ENCODE data around the gene PKDCC.
A peak's percentile ranks its signal among the peaks of the same experiment; 100 is the strongest.
"Not testable (repeated sequence)": the region's sequence is repeated elsewhere in the genome, so short reads cannot be mapped to it uniquely, and the experiment has no call there.

PKDCC gene

DNA sequence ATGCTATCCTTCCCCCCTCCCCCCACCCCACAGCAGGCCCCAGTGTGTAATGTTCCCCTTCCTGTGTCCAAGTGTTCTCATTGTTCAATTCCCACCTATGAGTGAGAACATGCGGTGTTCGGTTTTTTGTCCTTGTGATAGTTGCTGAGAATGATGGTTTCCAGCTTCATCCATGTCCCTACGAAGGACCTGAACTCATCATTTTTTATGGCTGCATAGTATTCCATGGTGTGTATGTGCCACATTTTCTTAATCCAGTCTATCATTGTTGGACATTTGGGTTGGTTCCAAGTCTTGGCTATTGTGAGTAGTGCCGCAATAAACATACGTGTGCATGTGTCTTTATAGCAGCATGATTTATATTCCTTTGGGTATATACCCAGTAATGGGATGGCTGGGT is 17.9 kb downstream of the PKDCC start:
- DNase-seq, result not testable (repeated sequence)

DNA sequence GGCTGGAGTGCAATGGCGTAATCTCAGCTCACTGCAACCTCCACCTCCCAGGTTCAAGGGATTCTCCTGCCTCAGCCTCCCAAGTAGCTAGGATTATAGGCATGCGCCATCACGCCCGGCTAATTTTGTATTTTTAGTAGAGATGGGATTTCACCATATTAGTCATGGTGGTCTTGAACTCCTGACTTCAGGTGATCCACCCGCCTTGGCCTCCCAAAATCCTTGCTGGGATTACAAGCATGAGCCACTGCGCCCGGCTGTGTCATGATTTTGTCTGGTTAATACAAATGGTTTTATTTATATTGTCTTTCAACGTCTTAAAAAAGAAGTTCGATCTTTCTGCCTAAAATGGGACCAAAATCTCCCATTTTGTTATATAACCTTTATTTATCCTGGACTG is 19.2 kb downstream of the PKDCC start:
- DNase-seq, result not testable (repeated sequence)

DNA sequence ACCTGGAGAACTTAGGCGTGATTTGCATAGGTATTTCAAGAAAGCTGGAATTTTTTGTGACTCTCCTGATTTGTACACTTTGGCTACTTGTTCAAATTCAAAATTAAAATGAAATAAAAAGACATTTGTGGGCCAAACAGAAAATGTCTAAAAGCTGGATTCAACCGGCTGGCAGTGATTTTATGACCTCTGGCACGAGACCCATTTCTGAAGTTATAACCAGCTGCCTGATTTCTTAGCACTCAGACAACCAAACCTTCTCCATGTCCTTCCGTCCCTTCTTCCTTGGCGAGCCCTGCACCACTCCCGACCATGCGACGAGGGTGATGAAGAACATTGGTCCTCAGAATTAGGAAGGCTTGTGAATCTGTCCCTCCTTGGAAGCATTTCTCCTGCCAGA is 19.7 kb downstream of the PKDCC start:
- DNase-seq, result no peak

DNA sequence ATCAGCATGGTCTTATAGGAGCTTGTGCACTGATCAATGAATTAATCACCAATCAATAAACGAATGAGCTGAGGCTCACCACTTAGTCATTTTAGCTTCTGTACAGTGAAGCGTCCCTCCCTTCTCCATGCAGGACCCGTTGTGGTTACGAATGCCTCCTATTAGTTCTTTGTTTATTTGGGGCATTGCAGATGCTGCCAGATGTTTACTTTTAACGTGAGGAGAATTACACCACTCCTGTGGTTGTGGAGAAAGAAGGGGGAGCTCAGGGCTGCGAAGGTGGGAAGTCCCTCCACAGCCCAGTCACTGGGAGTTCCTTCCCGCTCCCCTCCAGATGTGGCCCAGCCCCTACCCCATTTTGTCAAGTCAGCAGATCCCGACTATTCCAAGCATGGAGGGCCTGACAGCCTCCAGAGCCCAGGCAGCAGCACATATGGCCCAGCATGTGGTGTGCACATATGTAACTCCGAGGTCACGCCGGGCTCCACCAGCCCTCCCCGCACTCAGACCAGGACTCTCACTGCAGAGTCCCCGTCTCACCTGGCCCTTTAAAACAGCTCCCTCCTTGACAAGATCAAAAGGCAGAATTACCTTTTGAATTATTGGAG is 20.9 kb downstream of the PKDCC start:
- no peak for DNase-seq

DNA sequence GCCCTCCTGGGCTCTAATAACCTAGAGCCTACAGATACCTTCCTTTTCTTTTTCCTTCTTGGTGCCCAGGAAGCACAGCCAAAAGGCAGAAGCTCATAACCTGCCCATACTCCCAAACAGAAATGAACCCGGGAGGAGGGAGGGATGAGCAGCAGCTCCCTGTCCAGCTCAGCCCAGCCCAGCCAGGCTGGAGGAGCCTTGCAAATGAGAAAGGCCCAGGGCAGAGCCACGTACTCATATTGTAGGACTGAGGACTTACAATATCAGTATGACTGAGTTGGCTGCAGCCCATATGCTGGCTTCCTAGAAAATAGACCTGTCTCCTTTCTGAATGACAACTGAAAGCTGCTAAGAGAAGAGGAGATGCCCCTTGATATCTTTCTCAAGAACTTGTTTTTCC is 21.7 kb downstream of the PKDCC start:
- DNase-seq, result no peak

DNA sequence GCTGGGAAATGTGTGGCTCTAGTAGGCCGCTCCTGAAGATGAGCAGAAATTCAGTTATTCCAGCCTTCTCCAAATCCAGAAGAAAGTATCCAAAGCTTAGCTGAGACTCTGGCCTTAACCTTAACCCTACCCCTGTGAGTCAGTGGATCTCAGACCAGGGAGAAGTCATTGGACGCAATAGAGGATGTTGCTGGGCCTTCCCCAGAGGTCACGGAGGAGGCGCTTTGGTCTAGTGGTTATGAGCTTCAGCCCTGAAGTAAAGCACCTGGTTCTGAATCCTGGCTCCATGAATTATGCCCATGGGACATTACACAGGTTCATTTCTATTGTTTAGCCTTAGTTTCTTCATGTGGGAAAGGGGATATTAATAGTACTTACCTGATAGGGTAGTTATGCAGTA is 24.0 kb downstream of the PKDCC start:
- DNase-seq, result no peak

DNA sequence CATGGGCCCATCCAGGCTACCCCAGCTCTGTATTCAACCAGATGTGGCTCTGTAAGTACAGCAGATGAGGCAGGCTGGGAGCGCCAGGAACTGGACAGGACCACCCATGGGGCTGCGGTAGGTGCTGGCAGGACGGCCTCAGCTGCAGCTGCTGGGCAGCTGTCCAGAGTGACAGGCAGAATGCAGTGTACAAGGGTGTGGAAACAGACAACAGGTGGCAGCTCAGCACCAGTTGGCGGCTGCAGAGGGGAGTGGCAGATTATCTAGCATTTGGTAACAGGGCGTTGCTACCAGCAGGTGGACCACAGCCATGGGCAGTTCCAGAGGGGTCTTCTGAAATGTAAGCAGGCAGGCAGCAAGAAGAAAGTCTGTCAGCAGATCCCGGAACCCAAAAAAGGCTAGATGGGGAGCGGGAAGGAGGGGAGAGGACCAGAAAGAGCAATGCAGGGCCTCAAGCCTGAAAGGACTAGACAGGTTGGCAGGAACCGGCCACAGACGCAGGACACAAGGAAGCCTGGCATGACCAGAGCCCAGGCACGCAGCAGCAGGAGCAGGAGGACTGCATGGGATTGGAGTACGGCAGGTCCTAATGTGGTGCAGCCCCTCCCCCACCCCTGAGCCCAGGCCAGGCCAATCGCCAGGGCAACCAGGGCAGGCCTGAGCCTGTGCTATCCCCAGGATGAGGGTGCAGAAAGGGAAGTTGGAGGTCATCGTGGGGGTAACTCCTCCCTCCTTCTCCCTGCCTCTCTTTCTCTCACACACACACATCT is 24.7 kb downstream of the PKDCC start:
- DNase-seq, result no peak

DNA sequence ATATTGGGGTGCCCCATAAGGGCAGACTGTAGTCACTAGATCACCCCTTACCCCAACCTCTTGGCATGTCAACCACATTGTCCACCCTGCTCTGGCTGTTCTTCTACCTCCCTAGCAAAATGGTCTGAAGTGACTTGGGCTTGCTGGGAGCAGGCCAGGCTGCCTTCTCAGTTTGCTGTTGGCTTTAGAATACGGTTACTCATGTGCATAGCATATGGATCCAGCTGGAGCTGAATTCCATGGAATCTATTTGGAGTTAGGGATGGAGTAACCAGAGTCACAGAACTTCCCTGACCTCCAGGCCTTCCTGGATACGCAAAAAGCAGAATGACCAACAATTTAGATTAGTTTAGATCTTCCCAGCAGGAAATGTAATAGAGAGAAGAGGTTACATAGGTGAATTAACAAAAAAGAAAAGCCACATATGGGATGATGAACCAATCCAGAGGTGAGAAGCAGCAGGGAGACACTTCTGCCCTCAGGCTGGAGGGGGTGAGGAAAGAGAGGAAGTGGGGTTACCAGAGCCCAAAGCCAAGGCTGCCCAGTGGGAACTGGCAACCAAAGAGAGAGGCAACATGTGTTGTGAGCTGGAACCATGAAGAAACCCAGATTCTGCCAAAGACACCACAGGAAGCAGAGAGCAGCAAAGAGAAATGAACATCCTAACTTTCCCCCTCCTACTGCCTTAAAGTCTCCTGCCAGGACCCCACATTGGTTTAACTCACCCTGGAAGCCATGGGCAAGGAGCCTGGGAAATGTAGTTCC is 26.1 kb downstream of the PKDCC start:
- DNase-seq, result no peak

DNA sequence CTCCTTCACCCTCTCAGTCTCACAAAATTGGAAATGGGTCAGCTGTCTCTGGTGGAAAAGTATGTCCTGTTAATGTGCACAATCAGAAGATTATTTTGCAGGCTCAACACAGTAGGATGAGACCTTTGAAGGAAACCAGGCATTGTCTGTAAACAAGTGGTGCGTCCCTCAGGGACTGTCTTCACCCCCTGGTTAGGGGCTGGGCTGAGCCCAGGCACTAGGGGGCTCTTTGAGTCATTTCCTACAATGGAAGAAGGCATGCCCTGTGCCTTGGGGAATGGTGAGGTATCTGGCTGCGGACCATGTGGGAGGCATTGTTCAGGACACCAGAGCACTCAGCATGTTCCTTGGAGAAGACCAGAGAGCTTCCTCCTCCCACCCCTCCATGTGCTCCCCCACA is 26.8 kb downstream of the PKDCC start:
- no peak for DNase-seq

DNA sequence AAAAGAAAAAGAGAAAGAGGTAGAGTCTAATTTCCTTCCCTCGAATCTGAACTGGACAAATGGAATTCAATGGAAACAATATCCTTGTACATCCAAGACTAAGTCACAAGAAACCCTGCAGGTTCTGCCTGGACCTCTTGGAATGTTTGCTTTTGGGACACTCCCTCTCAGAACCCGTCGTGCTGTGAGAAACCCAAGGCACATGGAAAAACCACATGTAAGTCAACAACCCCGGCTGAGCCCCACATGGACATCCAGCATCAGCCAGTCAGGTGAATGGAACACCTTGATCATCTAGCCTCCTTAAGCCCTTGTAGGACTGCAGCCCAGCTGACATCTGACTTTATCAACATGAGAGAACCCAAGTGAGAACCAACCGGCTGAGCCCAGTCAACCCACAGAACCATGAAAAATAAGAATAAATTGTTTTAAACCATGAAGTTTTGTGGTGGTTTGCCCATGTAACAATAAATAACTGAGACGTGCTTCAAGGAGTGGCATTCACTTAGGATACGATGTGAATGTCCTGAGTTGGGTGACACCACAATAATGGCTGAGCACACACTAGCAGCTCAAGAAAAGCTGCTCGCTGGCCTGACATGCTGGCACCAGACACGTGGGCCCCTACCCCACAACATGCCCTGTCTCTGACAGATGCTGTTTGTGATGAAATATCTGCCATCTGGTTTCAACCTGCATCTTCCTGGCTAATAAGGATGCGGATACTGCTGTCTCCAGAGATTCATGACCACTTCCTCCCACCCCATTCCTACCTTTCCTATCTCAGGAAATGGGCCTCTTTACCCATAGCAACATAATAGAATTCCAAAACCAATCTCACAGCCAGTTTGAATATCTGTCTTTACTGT is 28.8 kb downstream of the PKDCC start:
- DNase-seq, result no peak

DNA sequence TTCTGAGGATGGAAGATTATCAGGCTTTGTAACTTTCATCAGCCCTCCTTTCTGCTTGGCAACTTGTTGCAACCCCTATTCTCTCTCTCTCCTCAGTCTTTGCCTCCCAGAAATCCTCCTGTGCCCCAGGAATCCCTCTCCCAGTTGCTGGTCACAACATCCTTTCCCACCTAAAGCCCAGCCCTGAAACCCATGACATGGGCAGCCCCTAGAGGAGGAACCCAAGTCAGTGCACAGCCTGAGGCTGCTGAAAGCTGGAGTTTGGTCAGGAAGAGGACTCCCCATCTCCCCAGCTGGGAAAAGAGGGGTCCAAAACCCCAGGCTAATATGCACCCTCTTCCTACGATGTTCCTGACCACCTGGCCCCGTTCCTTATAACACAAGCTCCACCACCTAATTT is 29.5 kb downstream of the PKDCC start:
- no peak for DNase-seq

DNA sequence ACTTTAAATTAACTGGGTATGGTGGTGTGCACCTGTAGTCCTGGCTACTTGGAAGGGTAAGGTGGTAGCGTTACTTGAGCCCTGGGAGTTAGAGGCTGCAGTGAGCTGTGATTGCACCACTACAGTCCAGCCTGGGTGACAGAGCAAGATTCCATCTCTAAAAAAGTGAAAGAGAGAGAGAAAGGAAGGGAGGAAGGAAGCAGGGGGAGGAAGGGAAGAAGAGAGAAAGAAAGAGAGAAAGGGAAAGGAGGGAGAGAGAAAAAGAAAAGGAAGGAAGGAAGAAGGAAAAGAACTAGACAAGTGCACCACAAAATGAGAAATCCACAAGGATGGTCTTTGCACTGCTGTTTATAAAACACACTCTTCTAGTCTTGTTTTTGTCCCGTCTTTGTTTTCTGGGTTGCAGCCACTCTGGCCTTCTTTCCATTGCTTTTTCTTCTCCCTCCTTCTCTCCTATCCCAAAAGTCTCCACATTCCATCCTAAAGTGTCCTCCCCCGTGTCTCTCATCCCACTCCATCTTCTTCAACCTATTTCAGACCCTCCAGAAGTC is 32.0 kb downstream of the PKDCC start:
- no peak for DNase-seq

DNA sequence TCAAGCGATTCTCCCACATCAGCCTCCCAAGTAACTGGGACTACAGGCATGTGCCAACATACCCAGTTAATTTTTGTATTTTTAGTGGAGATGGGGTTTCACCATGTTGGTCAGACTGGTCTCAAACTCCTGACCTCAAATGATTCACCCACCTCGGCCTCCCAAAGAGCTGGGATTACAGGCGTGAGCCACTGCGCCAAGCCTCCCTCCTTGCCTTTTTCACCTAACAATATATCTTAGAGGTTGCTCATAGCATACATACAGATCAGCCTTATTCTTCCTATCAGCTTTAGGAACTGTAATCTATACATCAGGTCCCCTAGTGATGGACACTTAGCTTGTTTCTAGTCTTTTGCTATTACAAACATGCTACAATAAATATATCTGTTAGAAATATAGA is 33.3 kb downstream of the PKDCC start:
- DNase-seq, result not testable (repeated sequence)

DNA sequence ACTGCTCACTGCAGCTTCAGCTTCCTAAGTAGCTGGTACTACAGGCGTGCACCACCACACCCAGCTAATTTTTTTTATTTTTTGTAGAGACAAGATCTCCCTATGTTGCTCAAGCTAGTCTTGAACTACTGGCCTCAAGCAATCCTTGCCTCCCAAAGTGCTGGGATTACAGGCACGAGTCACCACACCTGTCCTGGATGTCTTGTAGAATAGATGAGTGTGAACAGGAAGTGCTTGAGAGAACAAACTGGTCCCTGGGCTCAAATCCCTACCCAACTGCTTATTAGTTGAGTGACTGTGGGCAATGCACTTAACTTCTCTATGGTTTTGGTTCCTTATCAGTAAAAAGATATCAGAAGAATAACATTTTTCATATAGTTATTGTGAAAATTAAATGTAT is 34.2 kb downstream of the PKDCC start:
- no peak for DNase-seq

DNA sequence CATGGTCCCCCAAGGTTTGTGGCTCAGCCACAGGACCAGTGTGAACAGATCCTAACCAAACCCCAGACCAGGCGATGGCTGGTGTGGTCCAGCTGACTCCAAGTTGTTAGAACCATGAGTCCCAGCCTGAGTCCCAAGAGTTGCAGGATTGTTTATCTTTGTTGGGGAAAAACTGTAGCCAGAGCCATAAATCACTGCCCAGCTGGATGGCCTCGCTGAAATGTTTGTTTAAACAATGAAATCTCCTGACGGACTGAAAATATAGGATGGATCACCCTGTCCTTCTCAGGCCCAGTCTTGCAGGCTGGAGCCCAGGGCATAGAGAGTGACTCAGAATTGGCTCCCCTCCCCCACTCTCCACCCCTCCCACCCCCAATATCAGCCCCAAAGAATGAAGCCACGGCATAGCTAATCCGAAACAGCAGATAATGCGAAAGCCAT is 36.4 kb downstream of the PKDCC start:
- DNase-seq, result peak; percentile 31

DNA sequence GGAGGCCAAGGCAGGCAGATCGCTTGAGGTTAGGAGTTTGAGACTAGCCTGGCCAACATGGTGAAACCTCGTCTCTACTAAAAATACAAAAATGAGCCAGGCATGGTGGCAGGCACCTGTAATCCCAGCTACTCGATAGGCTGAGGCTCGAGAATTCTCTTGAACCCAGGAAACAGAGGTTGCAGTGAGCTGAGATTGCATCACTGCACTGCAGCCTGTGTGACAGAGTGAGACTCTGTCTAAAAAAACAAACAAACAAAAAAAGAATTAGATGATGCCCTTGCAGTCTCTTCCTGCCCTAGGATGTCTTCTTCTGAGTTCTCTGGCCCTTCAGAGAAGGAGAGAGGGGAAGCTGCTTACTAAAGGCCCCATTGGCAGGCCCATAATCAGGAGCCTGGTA is 37.2 kb downstream of the PKDCC start:
- DNase-seq, result not testable (repeated sequence)

DNA sequence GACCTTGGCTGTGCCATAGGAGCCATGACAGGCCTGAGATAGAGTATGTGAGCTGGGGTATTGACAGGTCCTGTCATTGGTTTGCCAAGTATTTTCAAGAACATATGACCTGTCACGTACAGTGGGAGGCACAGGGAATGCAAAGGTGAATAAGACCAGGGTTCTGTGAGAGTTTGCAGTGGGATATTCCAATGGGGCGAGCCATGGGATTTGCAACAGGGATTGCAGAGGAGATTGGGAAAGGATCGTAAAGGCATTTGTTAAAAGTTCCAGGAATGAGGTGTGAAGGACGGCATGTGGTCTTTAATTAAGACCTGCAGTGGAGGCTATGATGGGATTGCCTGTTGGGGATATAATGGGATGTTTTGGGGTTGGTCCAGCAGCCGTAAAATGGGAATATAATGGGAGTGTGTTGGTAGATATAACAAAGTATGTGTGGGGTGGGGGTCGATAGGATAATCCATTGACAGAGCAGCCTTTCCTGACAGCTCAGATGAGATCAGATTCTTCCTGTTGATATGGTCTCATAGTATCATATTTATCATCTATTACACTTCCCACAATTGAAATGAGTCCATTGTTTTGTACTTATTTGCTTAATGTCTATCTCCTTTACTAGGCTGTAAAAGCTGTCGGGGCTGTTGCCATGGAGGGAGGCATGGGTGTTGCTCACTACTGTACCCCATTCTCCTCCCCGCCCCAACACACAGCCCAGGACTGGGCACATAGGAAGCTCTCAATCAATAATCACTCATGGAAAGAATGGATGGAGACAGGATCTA is 38.1 kb downstream of the PKDCC start:
- DNase-seq, result no peak

DNA sequence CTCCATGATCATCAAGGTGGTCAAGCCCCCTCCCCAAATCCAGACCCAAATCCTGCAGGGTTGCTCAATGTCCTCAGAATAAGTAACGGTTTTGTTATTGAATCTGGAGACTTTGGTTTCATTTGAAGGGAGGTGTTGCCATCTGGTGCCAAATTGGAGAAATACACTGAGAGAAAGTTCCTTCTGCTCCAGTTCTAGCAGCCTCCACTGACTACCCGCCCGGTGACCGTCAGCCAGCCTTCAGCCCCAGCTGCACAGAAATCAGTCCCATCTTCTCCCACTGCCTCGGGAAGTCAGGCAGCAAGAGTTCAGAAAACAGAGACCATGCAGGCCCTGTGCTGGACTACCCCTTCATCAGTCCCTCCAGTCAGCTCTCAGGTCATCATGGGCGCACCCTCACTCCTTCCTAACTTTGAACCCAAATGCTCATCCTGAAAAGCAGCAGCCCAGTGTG is 38.7 kb downstream of the PKDCC start:
- DNase-seq, result peak; percentile 46

DNA sequence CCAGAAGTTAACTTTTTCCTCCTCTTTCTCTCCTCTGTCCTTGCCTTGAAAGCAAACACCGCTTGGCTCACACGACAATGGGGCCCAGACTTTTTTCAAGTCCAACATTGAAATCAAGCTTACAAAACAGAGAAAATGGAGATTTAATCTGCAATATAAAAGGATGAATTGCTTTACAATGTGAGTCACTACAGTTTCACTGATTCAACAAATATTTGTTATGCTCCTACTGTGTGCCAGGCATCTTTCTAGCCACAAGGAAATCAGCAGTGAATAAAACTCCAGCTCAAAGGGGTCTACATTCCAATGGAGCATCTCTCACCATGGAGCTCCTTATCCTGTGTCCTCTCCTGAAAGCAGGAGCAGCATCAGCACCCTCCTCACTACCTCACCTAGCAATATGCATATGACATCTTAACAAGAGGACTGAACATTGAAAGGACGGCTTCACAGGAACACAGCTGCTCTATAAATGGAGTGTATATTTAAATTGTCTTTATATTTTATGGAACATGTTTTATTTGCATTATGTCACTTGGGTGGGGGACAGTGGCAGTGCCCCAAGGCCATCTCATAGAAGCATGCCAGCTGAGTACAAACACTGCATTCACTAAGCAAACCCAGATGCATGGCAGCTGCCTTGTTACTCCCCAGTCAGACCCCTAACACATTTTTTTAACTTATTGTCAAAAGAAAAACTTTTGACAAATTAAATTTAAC is 39.5 kb downstream of the PKDCC start:
- DNase-seq, result no peak

DNA sequence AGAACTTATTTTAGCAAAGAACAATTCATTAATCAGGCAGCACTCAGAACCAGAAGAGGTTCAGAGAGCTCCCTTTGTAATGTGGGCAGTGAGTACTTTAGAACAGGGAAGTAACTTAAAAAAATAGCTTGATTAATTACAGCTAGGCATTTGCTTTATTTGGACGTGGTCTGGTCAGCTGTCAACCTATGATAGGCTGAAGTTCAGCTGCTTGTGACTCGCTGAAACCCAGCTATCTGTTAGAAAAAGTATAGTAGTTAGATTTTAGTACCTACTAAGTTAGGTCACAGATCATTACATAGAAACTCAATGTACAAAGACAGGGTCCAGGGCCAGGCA is 40.0 kb downstream of the PKDCC start:
- DNase-seq, result no peak

DNA sequence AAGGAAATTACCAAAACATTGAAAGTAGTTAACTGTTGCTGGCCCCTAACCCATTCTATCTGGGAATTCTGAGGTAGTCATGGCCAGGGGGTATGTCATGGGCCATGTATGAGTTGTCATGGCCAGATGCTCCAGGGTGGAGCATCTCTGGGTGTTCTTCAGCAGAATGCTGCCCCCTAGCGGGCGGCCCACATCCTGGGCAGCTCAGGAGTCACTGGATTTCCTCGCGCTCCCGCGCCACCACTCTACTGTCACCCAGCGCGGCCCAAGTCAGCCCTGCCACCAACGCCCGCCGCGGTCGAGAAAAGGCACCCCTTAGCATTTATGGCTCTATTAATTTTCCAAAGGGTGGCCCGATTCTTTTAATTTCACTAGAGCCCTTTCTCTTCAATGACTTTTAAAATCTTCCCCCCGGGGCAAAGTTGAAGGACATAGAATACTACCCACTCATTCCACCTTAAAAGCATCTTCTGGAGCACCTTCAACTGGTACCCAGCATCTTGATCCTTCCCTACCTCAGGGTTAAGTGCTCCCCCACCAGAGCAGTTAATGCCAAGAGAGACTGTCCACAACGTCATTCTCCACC is 41.6 kb downstream of the PKDCC start:
- DNase-seq, result peak; percentile 2
